HepG2 (cell line): Measurements from ENCODE around the gene SHISAL1. TPM values are rescaled to one million over a fixed set of nuclear protein-coding genes. Genes with fewer than 3 reads are reported as not detected.

Experiments
- ATAC-seq: fragments of 200-7000 bp; cut with Tn5 transposase; 3 replicates; pipeline ENCODE4 v1.9.1; 2020; ENCODE audit warnings: mild to moderate bottlenecking, moderate library complexity
- BruUV-seq: library from RNA; stranded (reverse); fragments of 400-500 nt; replicated peaks from 2 replicates; lab custom pipeline; 2021; lab: Mats Ljungman, UMichigan
- CTCF ChIA-PET: fragments of 300-600 bp; formaldehyde crosslinking; extraction: SDS; loops from one replicate; lab custom pipeline; 2021; ENCODE audit warnings: low total read pairs, inconsistent platforms, low intra/inter-chr PET ratio; lab: Yijun Ruan, JAX
- POLR2A ChIA-PET: fragments of 350-600 bp; sonication (Branson Sonifier 250); formaldehyde crosslinking; loops from one replicate; lab custom pipeline; 2020; ENCODE audit warnings: antibody characterized with exemption, inconsistent platforms; lab: Yijun Ruan, JAX
- DNase-seq: peaks from one replicate; pipeline ENCODE4 v3.0.0-alpha.2; 2015; ENCODE audit warnings: low spot score
- FAIRE-seq: peaks from 3 replicates; lab custom pipeline; 2011; peaks lifted over from hg19 to GRCh38; lab: Jason Lieb, UNC
- H2AFZ ChIP-seq: one replicate; pipeline ENCODE4 v1.6.1; 2011; ENCODE audit warnings: low read length, inconsistent platforms
- H3K27ac ChIP-seq: fragments of 300-600 bp; 3 replicates; pipeline ENCODE4 v1.8.0; 2011; ENCODE audit warnings: mixed run types, mild to moderate bottlenecking, mixed read lengths, low read length, inconsistent platforms; ENCODE audit not compliant: insufficient read depth; ENCODE audit errors: extremely low read length
- H3K27me3 ChIP-seq, 2 experiments: fragments of 200-600 bp in 1 of 2; 2 replicates in 1 of 2; 3 replicates in 1 of 2; pipeline versions ENCODE4 v1.6.0 to v1.8.0; 2011; ENCODE audit warnings: low read length in 2 of 2, mild to moderate bottlenecking in 2 of 2, moderate library complexity in 2 of 2, inconsistent platforms in 1 of 2; ENCODE audit not compliant: insufficient read depth in 2 of 2, control insufficient read depth in 1 of 2
- H3K36me3 ChIP-seq, 2 experiments: fragments of 200-600 bp in 1 of 2; replicated peaks in 1 of 2; 2 replicates in 1 of 2; 3 replicates in 1 of 2; pipeline versions ENCODE4 v1.5.1 to v1.8.0; 2011; ENCODE audit warnings: low read length in 2 of 2, inconsistent platforms in 1 of 2; ENCODE audit not compliant: insufficient read depth in 2 of 2, control insufficient read depth in 1 of 2
- H3K4me1 ChIP-seq: 2 replicates; pipeline ENCODE4 v1.5.1; 2012; ENCODE audit warnings: low read length, inconsistent platforms; ENCODE audit not compliant: insufficient read depth
- H3K4me2 ChIP-seq: 2 replicates; pipeline ENCODE4 v1.6.0; 2011; ENCODE audit warnings: low read depth, low read length, inconsistent platforms
- H3K4me3 ChIP-seq, 3 experiments: fragments of 200-600 bp in 1 of 3; sonication (generic), shearing (Covaris generic) in 1 of 3; replicated peaks in 1 of 3; 2 replicates each; pipeline ENCODE4 v1.5.1; 2011 to 2016; ENCODE audit warnings: low read length in 3 of 3, inconsistent platforms in 2 of 3, low read depth in 2 of 3, mild to moderate bottlenecking in 2 of 3, control low read depth in 1 of 3, mixed read lengths in 1 of 3; ENCODE audit not compliant: insufficient read depth in 1 of 3
- H3K79me2 ChIP-seq: one replicate; pipeline ENCODE4 v1.6.1; 2011; ENCODE audit warnings: low read length, inconsistent platforms; ENCODE audit not compliant: insufficient read depth
- H3K9ac ChIP-seq: 2 replicates; pipeline ENCODE4 v1.6.0; 2011; ENCODE audit warnings: mild to moderate bottlenecking, low read depth, low read length, inconsistent platforms; ENCODE audit not compliant: insufficient read depth
- H3K9me3 ChIP-seq: 2 replicates; pipeline ENCODE4 v1.5.1; 2012; ENCODE audit warnings: mild to moderate bottlenecking, low read length
- H4K20me1 ChIP-seq: 2 replicates; pipeline ENCODE4 v1.6.0; 2011; ENCODE audit warnings: inconsistent platforms, mild to moderate bottlenecking, low read length, moderate library complexity; ENCODE audit not compliant: insufficient read depth
- CENPX ChIP-seq: sonication (generic); formaldehyde crosslinking; IDR thresholded peaks from 2 replicates; pipeline ENCODE4 v1.9.0; 2021; ENCODE audit warnings: mild to moderate bottlenecking, missing genetic modification reagents, moderate library complexity
- GRHL1 ChIP-seq: sonication (generic); formaldehyde crosslinking; conservative IDR thresholded peaks from 2 replicates; pipeline ENCODE4 v1.8.0; 2022; ENCODE audit warnings: missing genetic modification reagents
- PCBP1 ChIP-seq: fragments of 200-400 bp; formaldehyde crosslinking; IDR thresholded peaks from 2 replicates; pipeline ENCODE4 v1.6.1; 2017; ENCODE audit warnings: mild to moderate bottlenecking, low read depth, low read length, borderline replicate concordance
- RFX3 ChIP-seq: IDR thresholded peaks from 2 replicates; pipeline ENCODE4 v1.6.1; 2016; ENCODE audit warnings: missing biosample characterization, missing genetic modification reagents
- TRAFD1 ChIP-seq: sonication (generic); formaldehyde crosslinking; IDR thresholded peaks from 2 replicates; pipeline ENCODE4 v1.5.1; 2020; ENCODE audit warnings: missing genetic modification reagents, mild to moderate bottlenecking, borderline replicate concordance
- ZNF282 ChIP-seq: fragments of 450-650 bp; IDR thresholded peaks from 2 replicates; pipeline ENCODE4 v1.6.1; 2018; ENCODE audit not compliant: partially characterized antibody
- ZNF512 ChIP-seq: sonication (generic); formaldehyde crosslinking; IDR thresholded peaks from 2 replicates; pipeline ENCODE4 v1.4.0; 2020; ENCODE audit warnings: mild to moderate bottlenecking, missing genetic modification reagents
- ZNF552 ChIP-seq: sonication (generic); formaldehyde crosslinking; IDR thresholded peaks from 2 replicates; pipeline ENCODE4 v1.9.0; 2022; ENCODE audit warnings: missing genetic modification reagents, mild to moderate bottlenecking, borderline replicate concordance
- ZNF615 ChIP-seq: sonication (generic); formaldehyde crosslinking; IDR thresholded peaks from 2 replicates; pipeline ENCODE4 v1.5.0; 2020; ENCODE audit warnings: mild to moderate bottlenecking, missing genetic modification reagents, borderline replicate concordance
- WGBS: methylation state at CpG from one replicate; pipeline ENCODE4 v1.1.6; 2017; ENCODE audit warnings: low lambda C conversion rate; 5-methylcytosine and 5-hydroxymethylcytosine counted together
- in situ Hi-C: cut with HindIII; loops from 2 replicates; pipeline ENCODE4 v1.10.0; 2017; ENCODE audit warnings: low pct_unique_long_range_greater_than_20kb; ENCODE audit not compliant: extremely low pct_ligation_motif_present
- intact Hi-C: fragments of 100-400 bp; cut with micrococcal nuclease; formaldehyde crosslinking; loops from one replicate; pipeline ENCODE4 v1.10.0; 2022; ENCODE audit not compliant: unreplicated experiment
- polyA plus RNA-seq, 8 experiments: library from polyadenylated mRNA; depleted of rRNA in 3 of 8; stranded (reverse) in 7 of 8; unstranded in 1 of 8; fragments of >200 nt; fragmentation: Illumina TruSeq in 4 of 8; extraction: Trizol in 4 of 8; gene quantifications; 2 replicates each; pipeline versions ENCODE4 v1.2.1 to v1.2.3, GENCODE V29; 2011 to 2016; ENCODE audit warnings: low read depth in 4 of 8, missing spikeins in 1 of 8, mixed read lengths in 1 of 8; ENCODE audit not compliant: insufficient read depth in 1 of 8
- total RNA-seq, 5 experiments: library from RNA; depleted of rRNA; stranded (reverse); fragments of >200 nt; fragmentation: Illumina TruSeq; extraction: Trizol; gene quantifications; 2 replicates each; pipeline ENCODE4 v1.2.3, GENCODE V29; 2016; ENCODE audit warnings: low read depth in 1 of 5

SHISAL1 gene
- total and polyA plus RNA-seq, 2 of the 13 experiments (the other 11 are each of a cell fraction or from before 2014, with no cell fraction given): not detected

- Histone ChIP-seq H3K4me2 (no peak overlapping the region), H4K20me1 (no peaks in the 10 kb centered on the region), H3K79me2 (no peaks in the 10 kb centered on the region), H3K27ac (no peak overlapping the region), H3K9me3 (peaks cover 11% of the 10 kb centered on the region), H3K27me3 (peaks cover 6 to 13% of the 10 kb centered on the region in 2 experiments; a peak in 3 of 5 replicates), H3K9ac (no peak overlapping the region), H3K4me3 (no peak overlapping the region), H3K36me3 (no peaks in the 10 kb centered on the region), H2AFZ (no peak overlapping the region), H3K4me1 (0 out of 2 replicates have a peak, but pooled peaks cover 8% of the 10 kb centered on the region)
- TF ChIP-seq ZNF282 (no peak), ZNF552 (CRISPR knock-in tag) (no peak), PCBP1 (no peak), GRHL1 (no peak), TRAFD1 (CRISPR knock-in tag) (no peak), CENPX (no peak), ZNF512 (CRISPR knock-in tag) (no peak), ZNF615 (CRISPR knock-in tag) (no peak), RFX3 (CRISPR knock-in tag) (no peak)
- DNase-seq (no peak), ATAC-seq (no peak), FAIRE-seq (no peak)
- in situ Hi-C loops (no loop called here), intact Hi-C loops (no loop called here)
- CTCF ChIA-PET: no interaction called here
- no TSS peak for BruUV-seq
- 34% methylated on average over 13 of the region's 21 CpGs for WGBS
- POLR2A ChIA-PET: no interaction called here
Observed at GRCh38 chr22:44291674-44292360, 20.9 kb downstream of the SHISAL1 start.
